K562 (cell line): ENCODE results near the gene MMD2. TPM values are rescaled to one million over a fixed set of nuclear protein-coding genes. Genes with fewer than 3 reads are reported as not detected.

Source experiments
- ATAC-seq: fragments of 200-7000 bp; cut with Tn5 transposase; 3 replicates; pipeline ENCODE4 v1.9.1; 2020; ENCODE audit warnings: moderate library complexity
- BruUV-seq: library from RNA; stranded (reverse); fragments of 400-500 nt; replicated peaks from 2 replicates; lab custom pipeline; 2021; lab: Mats Ljungman, UMichigan
- CTCF ChIA-PET: fragments of 300-600 bp; formaldehyde crosslinking; extraction: SDS; loops from one replicate; lab custom pipeline; 2021; ENCODE audit warnings: low intra/inter-chr PET ratio; lab: Yijun Ruan, JAX
- POLR2A ChIA-PET: fragments of 300-600, 350-650 bp; sonication (Branson Sonifier 250); formaldehyde crosslinking; extraction: SDS; loops from one replicate; lab custom pipeline; 2021; ENCODE audit warnings: antibody characterized with exemption, inconsistent platforms; lab: Yijun Ruan, JAX
- DNase-seq, 4 experiments: peaks; one replicate each; pipeline versions ENCODE4 v3.0.0 to v3.0.0-alpha.2; 2011 to 2018; ENCODE audit warnings: low spot score in 3 of 4, mixed read lengths in 3 of 4; ENCODE audit errors: extremely low read depth in 1 of 4
- FAIRE-seq: peaks from 2 replicates; lab custom pipeline; 2011; peaks lifted over from hg19 to GRCh38; lab: Jason Lieb, UNC
- H2AFZ ChIP-seq: 2 replicates; pipeline ENCODE4 v1.6.0; 2011; ENCODE audit warnings: low read depth, low read length, control low read depth, inconsistent platforms
- H3K27ac ChIP-seq: fragments of 200-600 bp; 3 replicates; pipeline ENCODE4 v1.8.0; 2011; ENCODE audit warnings: low read depth, mild to moderate bottlenecking, control low read depth, inconsistent platforms, low read length, moderate library complexity, mixed read lengths; ENCODE audit errors: extremely low read depth
- H3K27me3 ChIP-seq, 2 experiments: fragments of 300-600 bp in 1 of 2; 2 replicates in 1 of 2; 3 replicates in 1 of 2; pipeline versions ENCODE4 v1.6.0 to v1.8.0; 2011; ENCODE audit warnings: inconsistent platforms in 2 of 2, low read length in 2 of 2, mild to moderate bottlenecking in 1 of 2, mixed read lengths in 1 of 2, moderate library complexity in 1 of 2; ENCODE audit not compliant: control insufficient read depth in 2 of 2, insufficient read depth in 2 of 2
- H3K36me3 ChIP-seq: fragments of 300-600 bp; 3 replicates; pipeline ENCODE4 v1.8.0; 2011; ENCODE audit warnings: mild to moderate bottlenecking, low read length, inconsistent platforms; ENCODE audit not compliant: control insufficient read depth, insufficient read depth
- H3K4me1 ChIP-seq, 2 experiments: fragments of 200-600 bp in 1 of 2; replicated peaks in 1 of 2; 2 replicates in 1 of 2; 3 replicates in 1 of 2; pipeline versions ENCODE4 v1.5.1 to v1.8.0; 2011; ENCODE audit warnings: inconsistent platforms in 2 of 2, low read length in 2 of 2, mild to moderate bottlenecking in 1 of 2, mixed read lengths in 1 of 2, moderate library complexity in 1 of 2; ENCODE audit not compliant: control insufficient read depth in 2 of 2, insufficient read depth in 2 of 2
- H3K4me2 ChIP-seq: 2 replicates; pipeline ENCODE4 v1.6.1; 2011; ENCODE audit warnings: low read length, control low read depth, inconsistent platforms, mixed read lengths; ENCODE audit not compliant: insufficient read depth
- H3K4me3 ChIP-seq: fragments of 200-600 bp; sonication (generic), shearing (Covaris generic); 2 replicates; pipeline ENCODE4 v1.5.1; 2016; ENCODE audit warnings: control low read depth, inconsistent platforms
- H3K79me2 ChIP-seq: fragments of 200-600 bp; 3 replicates; pipeline ENCODE4 v1.8.0; 2011; ENCODE audit warnings: low read length, inconsistent platforms; ENCODE audit not compliant: control insufficient read depth, insufficient read depth
- H3K9ac ChIP-seq, 2 experiments: 2 replicates each; pipeline versions ENCODE4 v1.6.0 to v1.6.1; 2011; ENCODE audit warnings: low read depth in 2 of 2, low read length in 2 of 2, control low read depth in 1 of 2, inconsistent platforms in 1 of 2, mild to moderate bottlenecking in 1 of 2, mixed read lengths in 1 of 2; ENCODE audit not compliant: insufficient read depth in 1 of 2
- H3K9me1 ChIP-seq: one replicate; pipeline ENCODE4 v1.6.0; 2011; ENCODE audit warnings: inconsistent platforms, mild to moderate bottlenecking, low read length, moderate library complexity; ENCODE audit not compliant: control insufficient read depth, insufficient read depth
- H3K9me3 ChIP-seq: replicated peaks from 2 replicates; pipeline ENCODE4 v1.5.1; 2011; ENCODE audit warnings: low read depth, low read length, inconsistent platforms; ENCODE audit not compliant: control insufficient read depth, insufficient read depth
- H4K20me1 ChIP-seq: replicated peaks from 2 replicates; pipeline ENCODE4 v1.6.1; 2011; ENCODE audit warnings: low read length, inconsistent platforms, mixed read lengths; ENCODE audit not compliant: control insufficient read depth, insufficient read depth
- ARID2 ChIP-seq: fragments of 450-650 bp; IDR thresholded peaks from 2 replicates; pipeline ENCODE4 v1.6.1; 2017; ENCODE audit warnings: antibody characterized with exemption, mild to moderate bottlenecking
- BRD9 ChIP-seq: fragments of 450-650 bp; IDR thresholded peaks from 2 replicates; pipeline ENCODE4 v1.6.1; 2018; ENCODE audit warnings: low read depth; ENCODE audit not compliant: partially characterized antibody
- CLOCK ChIP-seq: fragments of 250-450 bp; sonication (Bioruptor Pico); IDR thresholded peaks from 2 replicates; pipeline ENCODE4 v1.4.0; 2020; ENCODE audit warnings: mild to moderate bottlenecking, moderate library complexity, borderline replicate concordance
- L3MBTL2 ChIP-seq: fragments of 450-650 bp; IDR thresholded peaks from 2 replicates; pipeline ENCODE4 v1.6.1; 2016; ENCODE audit warnings: mild to moderate bottlenecking, moderate library complexity
- MTA1 ChIP-seq: fragments of 450-650 bp; IDR thresholded peaks from 2 replicates; pipeline ENCODE4 v1.6.1; 2017; ENCODE audit warnings: borderline replicate concordance
- MTA2 ChIP-seq: fragments of 450-650 bp; IDR thresholded peaks from 2 replicates; pipeline ENCODE4 v1.6.1; 2016; ENCODE audit warnings: low read depth
- SMC3 ChIP-seq: conservative IDR thresholded peaks from 2 replicates; pipeline ENCODE4 v1.6.1; 2011; ENCODE audit warnings: low read depth, low read length, improper control_type of control experiment; ENCODE audit not compliant: insufficient read depth
- XRCC4 ChIP-seq: IDR thresholded peaks from one replicate; pipeline ENCODE4 v1.6.1; 2011; ENCODE audit not compliant: insufficient read depth, insufficient read length; ENCODE audit errors: extremely low read depth
- ZBED1 ChIP-seq: IDR thresholded peaks from 2 replicates; pipeline ENCODE4 v1.6.1; 2014
- ZBTB8A ChIP-seq: fragments of 450-650 bp; IDR thresholded peaks from 2 replicates; pipeline ENCODE4 v1.6.1; 2018; ENCODE audit warnings: mild to moderate bottlenecking, moderate library complexity; ENCODE audit not compliant: partially characterized antibody
- ZNF263 ChIP-seq: sonication (generic); formaldehyde crosslinking; IDR thresholded peaks from 2 replicates; pipeline ENCODE4 v1.8.0; 2022; ENCODE audit warnings: mild to moderate bottlenecking, missing genetic modification reagents, borderline replicate concordance
- ZNF280B ChIP-seq: fragments of 250-450 bp; sonication (Bioruptor Pico); IDR thresholded peaks from 2 replicates; pipeline ENCODE4 v1.5.1; 2021; ENCODE audit warnings: mild to moderate bottlenecking
- ZNF324 ChIP-seq: fragments of 250-450 bp; sonication (Bioruptor Pico); IDR thresholded peaks from 2 replicates; pipeline ENCODE4 v1.4.0; 2020; ENCODE audit warnings: mild to moderate bottlenecking
- ZNF347 ChIP-seq: fragments of 450-650 bp; formaldehyde crosslinking; IDR thresholded peaks from 2 replicates; pipeline ENCODE4 v1.4.0; 2020; ENCODE audit warnings: low read depth, mild to moderate bottlenecking, moderate library complexity
- ZNF395 ChIP-seq: fragments of 200-800 bp; sonication (Bioruptor generic); IDR thresholded peaks from 2 replicates; pipeline ENCODE4 v1.6.1; 2017; ENCODE audit warnings: missing genetic modification characterization, missing compliant biosample characterization
- ZNF77 ChIP-seq: fragments of 250-450 bp; sonication (Bioruptor Pico); IDR thresholded peaks from 2 replicates; pipeline ENCODE4 v1.5.0; 2020
- WGBS: fragments of 100-300 bp; shearing (Covaris generic); methylation state at CpG from one replicate; pipeline ENCODE4 v1.1.6; 2016; ENCODE audit warnings: low coverage, mixed read lengths; ENCODE audit not compliant: insufficient coverage; ENCODE audit errors: missing lambda C conversion rate; 5-methylcytosine and 5-hydroxymethylcytosine counted together
- in situ Hi-C: fragments of 300-500 bp; cut with MboI; formaldehyde crosslinking; loops from 4 replicates; pipeline ENCODE4 v1.15.0; 2018; ENCODE audit warnings: inconsistent platforms, mixed read lengths
- intact Hi-C: fragments of 100-400 bp; cut with micrococcal nuclease; formaldehyde crosslinking; loops from 2 replicates; pipeline ENCODE4 v1.14.2; 2022
- polyA plus RNA-seq, 8 experiments: library from polyadenylated mRNA; depleted of rRNA in 4 of 8; stranded (reverse) in 5 of 8; unstranded in 3 of 8; fragments of >200 nt; fragmentation: Nextera tagmentation in 2 of 8; fragmentation: Illumina TruSeq in 1 of 8; extraction: Ambion mirVana in 2 of 8; extraction: Trizol in 1 of 8; gene quantifications; 2 replicates each; pipeline versions ENCODE4 v1.2.1 to v1.2.3, GENCODE V29; 2011 to 2014; ENCODE audit warnings: inconsistent platforms in 1 of 8, missing spikeins in 1 of 8
- total RNA-seq, 7 experiments: library from RNA; depleted of rRNA in 6 of 7; stranded (reverse); fragments of >200 nt in 6 of 7; fragmentation: Illumina TruSeq in 2 of 7; extraction: Trizol in 2 of 7; gene quantifications; 2 replicates each; pipeline versions ENCODE4 v1.2.1 to v1.2.3, GENCODE V29; 2011 to 2021; ENCODE audit warnings: low replicate concordance in 1 of 7

The MMD2 gene
- total and polyA plus RNA-seq, 9 of the 15 experiments (the other 6 are each of a cell fraction or from before 2014, with no cell fraction given): not detected

- 92% methylated on average over 5 of the region's 5 CpGs for WGBS
- Histone ChIP-seq H4K20me1 (no peaks in the 10 kb centered on the region), H3K36me3 (peaks cover 35% of the 10 kb centered on the region; the same call in 1 of the 3 replicates), H3K4me2 (no peak overlapping the region), H3K27ac (no peak overlapping the region), H3K9me1 (no peaks in the 10 kb centered on the region), H3K9ac (no peak overlapping the region), H3K4me1 (no peaks in the 10 kb centered on the region), H3K9me3 (no peaks in the 10 kb centered on the region), H2AFZ (no peak overlapping the region), H3K27me3 (no peaks in the 10 kb centered on the region), H3K79me2 (no peaks in the 10 kb centered on the region), H3K4me3 (no peak overlapping the region)
- BruUV-seq: no TSS peak
- FAIRE-seq (no peak), DNase-seq (no peak), ATAC-seq (no peak)
- ChIA-PET CTCF (no interaction called here), POLR2A (no interaction called here)
- in situ Hi-C loops (no loop called here), intact Hi-C loops (no loop called here)
- no peak for TF ChIP-seq XRCC4
- TF ChIP-seq CLOCK (CRISPR knock-in tag): no peak
- TF ChIP-seq ZNF347: no peak
- TF ChIP-seq ZNF77: no peak
- no peak for TF ChIP-seq ZBED1
- no peak for TF ChIP-seq L3MBTL2
- no peak for TF ChIP-seq MTA1
- TF ChIP-seq ZBTB8A: no peak
- TF ChIP-seq MTA2: no peak
- no peak for TF ChIP-seq BRD9
- no peak for TF ChIP-seq ZNF324 (CRISPR knock-in tag)
- TF ChIP-seq ZNF280B (CRISPR knock-in tag): no peak
- TF ChIP-seq ZNF395 (CRISPR knock-in tag): no peak
- no peak for TF ChIP-seq SMC3
- TF ChIP-seq ZNF263 (CRISPR knock-in tag): no peak
- no peak for TF ChIP-seq ARID2
Measured at GRCh38 chr7:5001911-5002310, 42.9 kb upstream of the MMD2 start.
